NCI-H1048 (cell line): ENCODE measurements around the gene FKBP1A.
"Not testable (repeated sequence)": the region's sequence is repeated elsewhere in the genome, so short reads cannot be mapped to it uniquely, and the experiment has no call there.

Experiments used
- DNase-seq: peaks from one replicate; lab custom pipeline; 2025; lab: John Stamatoyannopoulos, UW

The FKBP1A gene

DNA sequence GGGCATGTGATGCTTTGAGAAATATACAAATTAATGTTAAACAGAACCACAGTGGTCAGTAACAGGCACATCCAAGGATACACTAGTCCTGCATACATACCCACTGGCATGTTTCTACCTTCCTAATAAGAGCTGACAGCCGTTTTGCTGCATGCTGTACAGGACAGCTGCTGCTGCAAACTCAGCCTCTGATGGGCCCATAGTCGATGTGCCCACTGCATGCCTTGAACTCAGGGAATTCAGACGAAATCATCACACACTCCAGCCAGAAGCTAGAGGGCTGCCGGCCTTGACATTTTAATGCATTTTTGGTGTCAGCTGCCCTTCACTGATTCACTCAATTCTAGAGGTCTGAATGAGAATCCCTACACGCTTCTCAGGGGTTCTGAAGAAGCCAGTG, 29.3 kb downstream of the FKBP1A start:
- DNase-seq, result no peak

DNA sequence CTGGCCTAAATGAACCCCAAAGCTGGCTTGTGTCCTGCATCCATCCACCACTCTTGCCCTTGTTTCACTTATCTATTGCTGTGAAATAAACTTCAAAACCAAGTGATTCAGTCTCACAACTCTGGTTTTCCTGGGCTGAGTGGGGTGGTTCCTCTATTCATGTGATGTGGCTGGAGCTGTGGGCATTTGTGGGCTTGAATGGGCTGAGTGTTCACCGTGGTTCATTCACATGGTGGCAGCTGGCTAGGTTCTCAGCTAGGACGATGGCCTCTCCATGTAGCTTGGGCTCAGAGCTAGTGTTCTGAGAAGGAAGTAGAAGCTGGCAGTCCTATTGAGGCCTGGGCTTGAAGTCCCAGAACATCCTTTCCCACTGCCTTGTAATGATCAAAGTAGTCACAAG, 30.4 kb downstream of the FKBP1A start:
- no peak for DNase-seq

DNA sequence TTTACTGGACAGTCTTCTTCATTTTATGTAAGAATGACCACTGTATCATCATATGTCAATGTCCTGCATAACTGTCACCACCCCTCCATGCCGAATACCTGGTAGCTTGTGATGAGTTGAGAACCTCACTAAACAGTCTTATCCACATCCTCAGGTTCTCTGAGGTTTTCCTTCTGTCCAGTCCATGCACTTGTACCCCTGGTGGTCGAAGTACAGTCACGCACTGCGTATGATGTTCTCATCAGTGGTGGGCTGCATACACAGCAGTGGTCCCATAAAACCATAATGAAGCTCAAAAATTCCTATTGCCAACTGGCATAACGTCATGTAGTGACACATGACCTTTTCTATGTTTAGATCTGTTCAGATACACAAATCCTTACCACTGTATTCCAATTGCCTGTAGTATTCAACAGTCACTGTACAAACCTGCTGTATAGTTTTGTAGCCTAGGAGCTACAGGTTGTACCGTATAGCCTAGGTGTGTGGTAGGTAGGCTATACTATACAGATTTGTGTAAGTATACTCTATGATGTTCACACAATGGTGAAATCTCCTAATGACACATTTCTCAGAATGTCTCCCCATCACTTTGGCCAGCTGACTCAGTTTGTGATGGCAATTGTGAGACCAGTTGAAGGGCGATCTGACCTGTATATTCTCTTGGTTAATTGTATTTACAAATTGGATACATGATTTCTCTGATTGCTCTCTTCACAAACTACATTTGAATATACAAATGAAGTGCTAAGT, 32.6 kb downstream of the FKBP1A start:
- DNase-seq, result no peak

DNA sequence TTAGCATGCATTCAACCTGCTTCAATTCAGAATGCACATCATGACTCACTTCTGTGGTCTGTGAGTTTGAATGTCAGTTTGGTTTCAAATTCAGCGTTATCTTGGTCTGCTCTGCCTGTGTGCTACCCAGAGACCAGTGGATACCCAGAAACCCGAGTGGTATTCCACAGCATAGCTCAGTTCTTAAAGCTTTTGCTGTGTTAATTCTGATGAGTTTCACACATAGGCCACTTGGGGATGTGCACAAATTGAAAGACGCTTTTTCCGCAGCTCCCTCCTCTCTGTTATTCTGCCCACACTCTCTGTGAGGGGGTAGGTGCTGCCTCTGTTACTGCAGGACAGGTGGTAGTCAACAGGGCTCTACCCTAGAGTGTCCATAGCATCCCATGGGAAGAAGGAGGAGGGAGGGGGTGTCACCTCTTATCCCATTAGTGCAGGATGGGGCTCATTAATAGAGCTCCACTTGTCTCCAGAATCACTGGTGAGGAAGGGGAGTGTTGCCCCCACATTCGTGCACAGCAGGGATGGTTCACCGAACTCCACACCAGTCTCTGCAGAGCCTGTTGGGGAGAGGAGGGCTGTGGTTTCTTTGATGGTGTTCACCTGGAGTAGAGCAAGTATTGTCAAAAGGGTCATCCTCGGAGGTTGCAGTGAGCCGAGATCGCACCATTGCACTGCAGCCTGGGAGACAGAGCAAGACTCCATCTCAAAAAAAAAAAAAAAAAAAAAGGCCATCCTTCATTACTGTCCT, 34.8 kb downstream of the FKBP1A start:
- DNase-seq, result no peak

DNA sequence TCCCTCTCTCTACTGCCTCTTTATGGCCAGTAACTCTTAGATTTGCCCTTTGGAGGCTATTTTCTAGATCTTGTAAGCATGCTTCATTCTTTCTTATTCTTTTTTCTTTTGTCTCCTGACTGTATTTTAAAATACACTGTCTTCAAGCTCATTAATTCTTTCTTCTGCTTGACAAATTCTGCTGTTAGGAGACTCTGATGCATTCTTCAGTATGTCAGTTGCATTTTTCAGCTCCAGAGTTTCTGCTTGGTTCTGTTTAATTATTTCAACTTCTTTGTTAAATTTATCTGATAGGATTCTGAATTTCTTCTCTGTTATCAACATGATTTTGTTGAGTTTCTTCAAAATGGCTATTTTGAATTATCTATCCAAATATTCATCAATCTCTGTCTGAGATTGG, 38.9 kb downstream of the FKBP1A start:
- no peak for DNase-seq

- DNase-seq, result no peak
Observed at GRCh38 chr20:1346315-1346969, 46.4 kb downstream of the FKBP1A start.

GRCh38 chr20:1345756-1346093, 47.1 kb downstream of the FKBP1A start:
- DNase-seq, result no peak

DNA sequence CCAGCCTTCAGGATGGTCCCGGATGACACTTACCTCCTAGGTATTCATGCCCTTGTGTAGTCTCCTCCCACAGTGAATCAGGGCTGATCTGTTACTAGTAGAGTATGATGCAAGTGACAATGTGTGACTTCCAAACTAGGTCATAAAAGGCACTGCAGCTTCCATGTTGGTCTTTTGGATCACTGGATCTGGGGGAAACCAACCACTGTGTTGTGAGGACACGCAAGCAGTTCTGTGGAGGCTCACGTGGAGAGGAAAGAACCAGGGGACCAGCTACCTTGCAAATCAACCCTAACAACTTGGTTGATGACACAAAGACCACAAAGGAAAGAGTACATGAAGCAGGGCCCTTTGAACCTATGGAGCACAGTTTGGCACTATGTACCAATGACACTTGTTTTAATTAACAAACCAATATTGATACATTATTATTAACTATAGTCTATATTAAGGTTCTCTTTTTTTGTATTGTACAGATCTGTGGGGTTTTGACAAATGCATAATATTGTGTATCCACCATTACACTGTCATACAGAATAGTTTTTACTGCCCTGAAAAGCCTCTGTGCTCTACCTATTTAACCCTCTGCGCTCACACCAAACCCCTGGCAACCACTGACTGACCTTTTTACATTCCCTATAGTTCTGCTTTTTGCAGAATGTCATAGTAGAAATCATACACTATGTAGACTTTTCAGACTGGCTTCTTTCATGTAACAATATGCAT, 47.7 kb downstream of the FKBP1A start:
- DNase-seq, result no peak

GRCh38 chr20:1343446-1344124, 49.3 kb downstream of the FKBP1A start:
- not testable (repeated sequence) for DNase-seq

GRCh38 chr20:1341561-1342265, 51.1 kb downstream of the FKBP1A start:
- no peak for DNase-seq

DNA sequence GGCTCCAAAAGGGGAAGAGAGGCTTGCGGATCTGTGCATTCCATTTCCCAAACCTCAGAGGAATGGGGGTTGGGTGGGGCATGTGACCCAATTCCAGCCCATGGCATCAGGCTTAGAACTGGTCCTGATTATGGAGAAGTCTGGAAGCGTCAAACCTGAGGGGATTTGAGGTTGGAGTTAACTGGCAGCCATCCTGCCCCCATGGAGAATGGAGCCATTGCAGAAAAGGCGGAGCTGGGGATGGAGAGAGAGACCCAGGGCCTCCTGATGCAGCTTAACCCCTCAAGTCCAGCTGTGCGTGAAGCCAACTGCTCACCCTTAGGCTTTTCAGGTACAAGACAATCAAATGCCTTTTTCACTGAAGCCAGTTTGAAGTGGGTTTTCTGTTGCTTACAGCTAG, 54.1 kb downstream of the FKBP1A start:
- no peak for DNase-seq

DNA sequence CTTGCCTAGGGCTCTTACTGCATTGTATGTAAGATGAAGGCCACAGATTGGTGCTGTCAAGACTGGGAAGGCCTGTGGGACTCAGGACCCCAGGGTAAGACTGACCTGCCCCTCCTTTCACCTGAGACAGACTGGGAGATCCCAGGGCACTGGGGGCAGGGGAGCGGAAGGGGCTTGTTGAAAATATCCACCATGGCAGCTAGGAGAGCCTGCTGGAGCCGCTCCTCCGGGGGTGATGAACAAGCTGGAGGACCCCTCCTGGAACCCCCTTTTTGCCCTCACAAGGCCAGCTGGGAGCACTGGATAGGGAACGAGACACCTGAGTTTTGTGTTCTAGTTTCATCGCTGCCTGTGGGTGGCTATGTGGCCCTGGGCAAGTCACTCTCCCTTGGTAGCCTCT, 54.8 kb downstream of the FKBP1A start:
- no peak for DNase-seq

GRCh38 chr20:1337441-1337840, 55.4 kb downstream of the FKBP1A start:
- DNase-seq, result no peak

DNA sequence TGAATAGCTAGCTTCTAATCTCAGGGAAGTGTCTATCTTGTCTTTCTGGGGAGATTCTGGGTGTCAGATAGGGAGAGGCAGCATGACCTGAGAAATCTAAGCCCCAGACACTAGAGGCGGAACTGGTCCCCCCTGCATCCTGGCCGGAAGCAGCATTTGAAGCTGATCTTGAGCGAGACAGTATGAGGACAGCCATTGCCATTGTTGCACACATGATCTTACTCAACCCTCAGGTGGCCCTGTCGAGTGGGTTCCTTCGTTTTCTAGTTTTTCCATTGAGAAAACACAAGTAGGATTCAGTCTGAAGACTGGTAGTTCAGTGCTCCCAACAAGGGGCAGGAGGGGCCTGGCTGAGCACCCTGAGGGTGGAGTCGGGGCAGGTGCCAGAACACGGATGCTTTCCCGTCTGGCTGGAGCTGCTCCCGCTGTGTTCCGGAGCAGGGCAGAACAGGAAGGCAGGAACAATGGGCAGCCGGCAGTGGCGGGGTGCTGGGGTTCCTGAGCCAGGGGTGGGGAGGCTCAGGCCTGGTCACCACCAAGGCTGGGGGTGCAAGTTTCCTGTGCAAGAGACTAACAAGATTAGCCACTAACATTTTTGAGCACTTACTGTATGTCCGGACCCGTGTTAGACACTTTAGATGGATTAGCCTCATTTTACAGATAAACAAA, 56.0 kb downstream of the FKBP1A start:
- DNase-seq, result no peak

- DNase-seq, result no peak
Observed at GRCh38 chr20:1335961-1336698, 56.7 kb downstream of the FKBP1A start.

DNA sequence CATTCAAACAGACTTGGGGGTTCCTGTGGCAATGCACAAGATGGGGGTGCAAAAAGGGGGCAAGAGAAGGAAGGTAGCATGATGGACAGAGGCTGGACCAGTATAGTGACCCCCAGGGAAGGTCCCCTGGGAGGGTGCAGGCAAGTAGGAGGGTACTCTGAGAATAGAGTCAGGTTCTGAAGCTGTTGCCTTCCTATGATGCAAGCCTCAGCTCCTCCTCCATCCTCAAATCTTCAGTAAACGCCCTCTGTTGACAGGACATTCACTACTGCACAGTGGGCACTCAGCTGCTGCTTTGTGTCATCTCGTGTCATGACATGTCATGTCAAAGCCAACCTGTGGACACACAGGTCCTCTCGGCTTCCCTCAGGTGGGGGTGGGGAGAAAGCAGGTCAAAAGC, 58.1 kb downstream of the FKBP1A start:
- no peak for DNase-seq

DNA sequence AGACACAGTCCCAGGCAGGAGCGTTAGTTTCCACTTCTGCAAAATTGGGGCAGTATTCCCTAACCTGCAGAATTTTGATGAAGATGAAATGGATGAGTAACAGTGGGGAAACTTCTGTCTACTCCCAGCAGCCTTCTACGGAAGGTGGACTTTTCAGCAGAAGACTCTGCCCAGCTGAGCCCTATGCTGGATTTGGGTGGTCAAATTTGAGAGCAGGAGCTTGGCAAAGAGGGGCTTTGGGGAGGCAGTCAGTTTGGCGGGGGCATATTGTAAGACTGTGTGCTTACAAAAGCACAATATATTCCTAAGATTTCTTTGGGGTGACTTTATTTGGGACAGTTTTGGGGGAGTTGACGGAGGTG, 58.5 kb downstream of the FKBP1A start:
- DNase-seq, result no peak

GRCh38 chr20:1333462-1334369, 59.1 kb downstream of the FKBP1A start:
- no peak for DNase-seq

GRCh38 chr20:1332749-1333300, 60.0 kb downstream of the FKBP1A start:
- DNase-seq, result no peak
